T-helper 2 cell treated with Interferon-gamma antibody and Interleukin-4, amounts not matched to agents 5 μg/mL and 100 μg/mL, for 36 hours (primary cell): Measurements from ENCODE around the gene SYTL4.

Experiments used
- DNase-seq: peaks from one replicate; pipeline ENCODE4 v3.0.0; 2021; ENCODE audit warnings: low spot score
- H3K27ac Mint-ChIP-seq: one replicate; pipeline ENCODE4 v1.8.0; 2021; ENCODE audit warnings: mild to moderate bottlenecking, mixed read lengths
- H3K27me3 Mint-ChIP-seq: one replicate; pipeline ENCODE4 v1.8.0; 2021; ENCODE audit warnings: low read depth, mixed read lengths
- H3K36me3 Mint-ChIP-seq: one replicate; pipeline ENCODE4 v1.8.0; 2021; ENCODE audit warnings: low read depth, mixed read lengths
- H3K4me1 Mint-ChIP-seq: one replicate; pipeline ENCODE4 v1.8.0; 2021; ENCODE audit warnings: low read depth, mixed read lengths
- H3K4me3 Mint-ChIP-seq: one replicate; pipeline ENCODE4 v1.8.0; 2022; ENCODE audit warnings: mild to moderate bottlenecking, moderate library complexity, mixed read lengths
- H3K9me3 Mint-ChIP-seq: one replicate; pipeline ENCODE4 v1.8.0; 2021; ENCODE audit warnings: mixed read lengths

The SYTL4 gene

GRCh38 chrX:100648458-100649417 is 83.2 kb downstream of the SYTL4 start:
- H3K9me3 Mint-ChIP-seq, result no peaks in the 10 kb centered on the region
- no peak for DNase-seq
- no peak overlapping the region for H3K27ac Mint-ChIP-seq
- no peak overlapping the region for H3K4me3 Mint-ChIP-seq
- peaks cover 2% of the 10 kb centered on the region for H3K27me3 Mint-ChIP-seq
- no peaks in the 10 kb centered on the region for H3K4me1 Mint-ChIP-seq
- no peaks in the 10 kb centered on the region for H3K36me3 Mint-ChIP-seq

GRCh38 chrX:100647739-100648138 is 84.2 kb downstream of the SYTL4 start:
- Mint-ChIP-seq H3K4me1 (no peaks in the 10 kb centered on the region), H3K9me3 (no peaks in the 10 kb centered on the region), H3K4me3 (no peak overlapping the region), H3K27me3 (peaks cover 2% of the 10 kb centered on the region), H3K27ac (no peak overlapping the region), H3K36me3 (no peaks in the 10 kb centered on the region)
- DNase-seq, result no peak

- DNase-seq, result no peak
- H3K4me3 Mint-ChIP-seq, result no peak overlapping the region
Observed at GRCh38 chrX:100647095-100647494, 84.8 kb downstream of the SYTL4 start.

GRCh38 chrX:100645106-100645505 is 86.8 kb downstream of the SYTL4 start:
- Mint-ChIP-seq H3K4me3 (no peak overlapping the region), H3K36me3 (no peaks in the 10 kb centered on the region), H3K9me3 (no peaks in the 10 kb centered on the region), H3K4me1 (no peaks in the 10 kb centered on the region), H3K27me3 (peaks cover 5% of the 10 kb centered on the region), H3K27ac (no peak overlapping the region)
- no peak for DNase-seq

More at GRCh38 chrX:100647095-100647494, 84.8 kb downstream of the SYTL4 start:
- no peaks in the 10 kb centered on the region for H3K36me3 Mint-ChIP-seq
- peaks cover 2% of the 10 kb centered on the region for H3K27me3 Mint-ChIP-seq
- H3K9me3 Mint-ChIP-seq, result no peaks in the 10 kb centered on the region
- no peak overlapping the region for H3K27ac Mint-ChIP-seq
- no peaks in the 10 kb centered on the region for H3K4me1 Mint-ChIP-seq

GRCh38 chrX:100643956-100644860 is 87.7 kb downstream of the SYTL4 start, which contains the start of gene SRPX2:
TSS of gene SRPX2 (plus strand) at chrX:100644199. CDS start at chrX:100646323, 2,124 bp downstream.
- Mint-ChIP-seq H3K4me3 (no peak within 1 kb of the TSS), H3K27me3 (peaks cover 9% of the 10 kb centered on the region), H3K27ac (no peak within 1 kb of the TSS), H3K9me3 (no peaks in the 10 kb centered on the region), H3K4me1 (no peaks in the 10 kb centered on the region), H3K36me3 (no peaks in the 10 kb centered on the region)
- no peak for DNase-seq

- Mint-ChIP-seq H3K27me3 (peaks cover 12% of the 10 kb centered on the region), H3K4me1 (no peaks in the 10 kb centered on the region)
Observed at GRCh38 chrX:100643212-100643611, 88.7 kb downstream of the SYTL4 start.

GRCh38 chrX:100642290-100642689 is 89.6 kb downstream of the SYTL4 start:
- no peak overlapping the region for H3K4me3 Mint-ChIP-seq
- no peak for DNase-seq
- H3K27me3 Mint-ChIP-seq, result peaks cover 16% of the 10 kb centered on the region
- no peaks in the 10 kb centered on the region for H3K9me3 Mint-ChIP-seq
- no peaks in the 10 kb centered on the region for H3K36me3 Mint-ChIP-seq
- no peaks in the 10 kb centered on the region for H3K4me1 Mint-ChIP-seq
- no peak overlapping the region for H3K27ac Mint-ChIP-seq

More at GRCh38 chrX:100643212-100643611, 88.7 kb downstream of the SYTL4 start:
- no peak for DNase-seq
- no peaks in the 10 kb centered on the region for H3K9me3 Mint-ChIP-seq
- H3K4me3 Mint-ChIP-seq, result no peak overlapping the region
- H3K36me3 Mint-ChIP-seq, result no peaks in the 10 kb centered on the region
- H3K27ac Mint-ChIP-seq, result no peak overlapping the region

- Mint-ChIP-seq H3K36me3 (no peaks in the 10 kb centered on the region), H3K27ac (no peak within 1 kb of the TSS), H3K27me3 (peaks cover 30% of the 10 kb centered on the region), H3K9me3 (no peaks in the 10 kb centered on the region), H3K4me1 (peaks cover 2% of the 10 kb centered on the region), H3K4me3 (peak within 1 kb of the TSS; percentile 84)
- DNase-seq, result peak; percentile 27
Observed at GRCh38 chrX:100636321-100636991, 95.5 kb downstream of the SYTL4 start, which contains the start of gene TSPAN6. TSS of gene TSPAN6 (minus strand) at chrX:100636806. CDS start at chrX:100636694, 112 bp downstream.

- no peak overlapping the region for H3K27ac Mint-ChIP-seq
- no peak overlapping the region for H3K4me3 Mint-ChIP-seq
- DNase-seq, result no peak
- H3K4me1 Mint-ChIP-seq, result peaks cover 2% of the 10 kb centered on the region
- H3K27me3 Mint-ChIP-seq, result peaks cover 30% of the 10 kb centered on the region
- no peaks in the 10 kb centered on the region for H3K9me3 Mint-ChIP-seq
- no peaks in the 10 kb centered on the region for H3K36me3 Mint-ChIP-seq
Observed at GRCh38 chrX:100635989-100636320, 96.0 kb downstream of the SYTL4 start.

- no peak overlapping the region for H3K4me3 Mint-ChIP-seq
- no peaks in the 10 kb centered on the region for H3K9me3 Mint-ChIP-seq
- H3K27me3 Mint-ChIP-seq, result peaks cover 32% of the 10 kb centered on the region
- no peak for DNase-seq
- peaks cover 2% of the 10 kb centered on the region for H3K4me1 Mint-ChIP-seq
- no peaks in the 10 kb centered on the region for H3K36me3 Mint-ChIP-seq
- no peak overlapping the region for H3K27ac Mint-ChIP-seq
Observed at GRCh38 chrX:100635040-100635439, 96.9 kb downstream of the SYTL4 start.

- DNase-seq, result peak; percentile 4
- Mint-ChIP-seq H3K36me3 (no peaks in the 10 kb centered on the region), H3K27ac (no peak overlapping the region), H3K9me3 (no peaks in the 10 kb centered on the region), H3K27me3 (peaks cover 10% of the 10 kb centered on the region), H3K4me3 (no peak overlapping the region), H3K4me1 (peaks cover 8% of the 10 kb centered on the region)
Observed at GRCh38 chrX:100625985-100626491, 105.9 kb downstream of the SYTL4 start.
